HepG2 (cell line): Measurements from ENCODE around the gene TEX26. TPM values are rescaled to one million over a fixed set of nuclear protein-coding genes. Genes with fewer than 3 reads are reported as not detected.

Experiments used
- ATAC-seq: fragments of 200-7000 bp; cut with Tn5 transposase; 3 replicates; pipeline ENCODE4 v1.9.1; 2020; ENCODE audit warnings: mild to moderate bottlenecking, moderate library complexity
- BruUV-seq: library from RNA; stranded (reverse); fragments of 400-500 nt; replicated peaks from 2 replicates; lab custom pipeline; 2021; lab: Mats Ljungman, UMichigan
- CTCF ChIA-PET: fragments of 300-600 bp; formaldehyde crosslinking; extraction: SDS; loops from one replicate; lab custom pipeline; 2021; ENCODE audit warnings: low total read pairs, inconsistent platforms, low intra/inter-chr PET ratio; lab: Yijun Ruan, JAX
- POLR2A ChIA-PET: fragments of 350-600 bp; sonication (Branson Sonifier 250); formaldehyde crosslinking; loops from one replicate; lab custom pipeline; 2020; ENCODE audit warnings: antibody characterized with exemption, inconsistent platforms; lab: Yijun Ruan, JAX
- DNase-seq: peaks from one replicate; pipeline ENCODE4 v3.0.0-alpha.2; 2015; ENCODE audit warnings: low spot score
- FAIRE-seq: peaks from 3 replicates; lab custom pipeline; 2011; peaks lifted over from hg19 to GRCh38; lab: Jason Lieb, UNC
- H2AFZ ChIP-seq: one replicate; pipeline ENCODE4 v1.6.1; 2011; ENCODE audit warnings: low read length, inconsistent platforms
- H3K27ac ChIP-seq: fragments of 300-600 bp; 3 replicates; pipeline ENCODE4 v1.8.0; 2011; ENCODE audit warnings: mixed run types, mild to moderate bottlenecking, mixed read lengths, low read length, inconsistent platforms; ENCODE audit not compliant: insufficient read depth; ENCODE audit errors: extremely low read length
- H3K27me3 ChIP-seq, 2 experiments: fragments of 200-600 bp in 1 of 2; 2 replicates in 1 of 2; 3 replicates in 1 of 2; pipeline versions ENCODE4 v1.6.0 to v1.8.0; 2011; ENCODE audit warnings: low read length in 2 of 2, mild to moderate bottlenecking in 2 of 2, moderate library complexity in 2 of 2, inconsistent platforms in 1 of 2; ENCODE audit not compliant: insufficient read depth in 2 of 2, control insufficient read depth in 1 of 2
- H3K36me3 ChIP-seq, 2 experiments: fragments of 200-600 bp in 1 of 2; replicated peaks in 1 of 2; 2 replicates in 1 of 2; 3 replicates in 1 of 2; pipeline versions ENCODE4 v1.5.1 to v1.8.0; 2011; ENCODE audit warnings: low read length in 2 of 2, inconsistent platforms in 1 of 2; ENCODE audit not compliant: insufficient read depth in 2 of 2, control insufficient read depth in 1 of 2
- H3K4me1 ChIP-seq: 2 replicates; pipeline ENCODE4 v1.5.1; 2012; ENCODE audit warnings: low read length, inconsistent platforms; ENCODE audit not compliant: insufficient read depth
- H3K4me2 ChIP-seq: 2 replicates; pipeline ENCODE4 v1.6.0; 2011; ENCODE audit warnings: low read depth, low read length, inconsistent platforms
- H3K4me3 ChIP-seq, 3 experiments: fragments of 200-600 bp in 1 of 3; sonication (generic), shearing (Covaris generic) in 1 of 3; replicated peaks in 1 of 3; 2 replicates each; pipeline ENCODE4 v1.5.1; 2011 to 2016; ENCODE audit warnings: low read length in 3 of 3, inconsistent platforms in 2 of 3, low read depth in 2 of 3, mild to moderate bottlenecking in 2 of 3, control low read depth in 1 of 3, mixed read lengths in 1 of 3; ENCODE audit not compliant: insufficient read depth in 1 of 3
- H3K79me2 ChIP-seq: one replicate; pipeline ENCODE4 v1.6.1; 2011; ENCODE audit warnings: low read length, inconsistent platforms; ENCODE audit not compliant: insufficient read depth
- H3K9ac ChIP-seq: 2 replicates; pipeline ENCODE4 v1.6.0; 2011; ENCODE audit warnings: mild to moderate bottlenecking, low read depth, low read length, inconsistent platforms; ENCODE audit not compliant: insufficient read depth
- H3K9me3 ChIP-seq: 2 replicates; pipeline ENCODE4 v1.5.1; 2012; ENCODE audit warnings: mild to moderate bottlenecking, low read length
- H4K20me1 ChIP-seq: 2 replicates; pipeline ENCODE4 v1.6.0; 2011; ENCODE audit warnings: inconsistent platforms, mild to moderate bottlenecking, low read length, moderate library complexity; ENCODE audit not compliant: insufficient read depth
- DBP ChIP-seq: sonication (generic); formaldehyde crosslinking; IDR thresholded peaks from 2 replicates; pipeline ENCODE4 v1.4.0; 2020; ENCODE audit warnings: missing genetic modification reagents; ENCODE audit errors: not compliant biosample characterization
- GFI1 ChIP-seq: sonication (generic); formaldehyde crosslinking; IDR thresholded peaks from 2 replicates; pipeline ENCODE4 v1.5.0; 2020; ENCODE audit warnings: missing genetic modification reagents, mild to moderate bottlenecking, borderline replicate concordance
- ISX ChIP-seq: sonication (generic); formaldehyde crosslinking; conservative IDR thresholded peaks from 2 replicates; pipeline ENCODE4 v1.5.0; 2020; ENCODE audit warnings: missing genetic modification reagents
- KDM4B ChIP-seq: sonication (generic); formaldehyde crosslinking; IDR thresholded peaks from 2 replicates; pipeline ENCODE4 v1.4.0; 2020; ENCODE audit warnings: missing genetic modification reagents
- LRRFIP1 ChIP-seq: sonication (generic); formaldehyde crosslinking; conservative IDR thresholded peaks from 2 replicates; pipeline ENCODE4 v1.4.0; 2020; ENCODE audit warnings: missing genetic modification reagents
- MEF2D ChIP-seq: sonication (generic); formaldehyde crosslinking; IDR thresholded peaks from 2 replicates; pipeline ENCODE4 v1.5.1; 2020; ENCODE audit warnings: mild to moderate bottlenecking, missing genetic modification reagents
- MLLT10 ChIP-seq: sonication (generic); formaldehyde crosslinking; IDR thresholded peaks from 2 replicates; pipeline ENCODE4 v1.4.0; 2020; ENCODE audit warnings: missing genetic modification reagents
- MYPOP ChIP-seq: sonication (generic); formaldehyde crosslinking; IDR thresholded peaks from 2 replicates; pipeline ENCODE4 v1.8.1; 2023; ENCODE audit warnings: mild to moderate bottlenecking, moderate library complexity, missing genetic modification reagents
- NFATC3 ChIP-seq: sonication (generic); formaldehyde crosslinking; IDR thresholded peaks from 2 replicates; pipeline ENCODE4 v1.5.1; 2020; ENCODE audit warnings: mild to moderate bottlenecking, missing genetic modification reagents
- RARG ChIP-seq: sonication (generic); formaldehyde crosslinking; IDR thresholded peaks from 2 replicates; pipeline ENCODE4 v1.4.0; 2020; ENCODE audit warnings: low read depth, mild to moderate bottlenecking, missing genetic modification reagents
- ZNF225 ChIP-seq: sonication (generic); formaldehyde crosslinking; IDR thresholded peaks from 2 replicates; pipeline ENCODE4 v1.4.0; 2020; ENCODE audit warnings: mild to moderate bottlenecking, missing genetic modification reagents
- ZNF414 ChIP-seq: sonication (generic); formaldehyde crosslinking; IDR thresholded peaks from 2 replicates; pipeline ENCODE4 v1.5.0; 2020; ENCODE audit warnings: missing genetic modification reagents
- ZNF44 ChIP-seq: sonication (generic); formaldehyde crosslinking; IDR thresholded peaks from 2 replicates; pipeline ENCODE4 v1.5.1; 2020; ENCODE audit warnings: mild to moderate bottlenecking, missing genetic modification reagents
- ZNF644 ChIP-seq: IDR thresholded peaks from 2 replicates; pipeline ENCODE4 v1.6.1; 2016; ENCODE audit warnings: low read depth
- ZNF839 ChIP-seq: sonication (generic); formaldehyde crosslinking; IDR thresholded peaks from 2 replicates; pipeline ENCODE4 v1.4.0; 2020; ENCODE audit warnings: missing genetic modification reagents, mild to moderate bottlenecking, borderline replicate concordance
- WGBS: methylation state at CpG from one replicate; pipeline ENCODE4 v1.1.6; 2017; ENCODE audit warnings: low lambda C conversion rate; 5-methylcytosine and 5-hydroxymethylcytosine counted together
- in situ Hi-C: cut with HindIII; loops from 2 replicates; pipeline ENCODE4 v1.10.0; 2017; ENCODE audit warnings: low pct_unique_long_range_greater_than_20kb; ENCODE audit not compliant: extremely low pct_ligation_motif_present
- intact Hi-C: fragments of 100-400 bp; cut with micrococcal nuclease; formaldehyde crosslinking; loops from one replicate; pipeline ENCODE4 v1.10.0; 2022; ENCODE audit not compliant: unreplicated experiment
- polyA plus RNA-seq, 8 experiments: library from polyadenylated mRNA; depleted of rRNA in 3 of 8; stranded (reverse) in 7 of 8; unstranded in 1 of 8; fragments of >200 nt; fragmentation: Illumina TruSeq in 4 of 8; extraction: Trizol in 4 of 8; gene quantifications; 2 replicates each; pipeline versions ENCODE4 v1.2.1 to v1.2.3, GENCODE V29; 2011 to 2016; ENCODE audit warnings: low read depth in 4 of 8, missing spikeins in 1 of 8, mixed read lengths in 1 of 8; ENCODE audit not compliant: insufficient read depth in 1 of 8
- total RNA-seq, 5 experiments: library from RNA; depleted of rRNA; stranded (reverse); fragments of >200 nt; fragmentation: Illumina TruSeq; extraction: Trizol; gene quantifications; 2 replicates each; pipeline ENCODE4 v1.2.3, GENCODE V29; 2016; ENCODE audit warnings: low read depth in 1 of 5

TEX26 gene
- total and polyA plus RNA-seq, 2 of the 13 experiments (the other 11 are each of a cell fraction or from before 2014, with no cell fraction given): not detected

GRCh38 chr13:30927595-30927994 is 4.9 kb upstream of the TEX26 start (continued):
- no peak for TF ChIP-seq ZNF414 (CRISPR knock-in tag)

DNA sequence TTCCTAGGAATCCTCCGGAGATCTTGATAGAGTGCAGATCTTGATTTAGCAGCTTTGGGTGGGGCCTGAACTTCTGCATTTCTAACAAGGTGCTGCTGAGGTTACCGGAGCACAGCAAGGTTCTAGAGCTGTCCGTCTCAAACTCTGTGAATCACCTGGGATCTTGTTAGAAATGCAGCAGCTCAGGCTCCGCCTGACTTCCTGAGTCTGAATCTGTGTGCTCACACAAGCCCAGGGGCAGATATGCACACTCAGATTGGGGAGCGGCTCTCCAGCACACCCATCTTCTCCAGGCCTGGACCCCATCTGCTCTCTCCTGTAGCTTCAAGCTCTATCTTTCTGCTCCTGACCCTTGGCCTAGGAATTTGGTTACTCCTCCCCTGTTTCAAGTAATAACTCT is 3.5 kb upstream of the TEX26 start:
- peaks cover 0 to 10% of the 10 kb centered on the region in 2 experiments; a peak in 2 of 5 replicates for H3K27me3 ChIP-seq
- H3K36me3 ChIP-seq: no peaks in the 10 kb centered on the region
- in situ Hi-C loops (no loop called here), intact Hi-C loops (no loop called here)
- BruUV-seq: no TSS peak
- H3K4me1 ChIP-seq: no peaks in the 10 kb centered on the region
- 40% methylated on average over 2 of the region's 5 CpGs for WGBS
- no peaks in the 10 kb centered on the region for H3K79me2 ChIP-seq
- FAIRE-seq: no peak
- no peak for DNase-seq
- H3K9ac ChIP-seq: no peak overlapping the region
- ATAC-seq: no peak
- ChIA-PET POLR2A (no interaction called here), CTCF (no interaction called here)
- no peak overlapping the region for H2AFZ ChIP-seq
- no peak overlapping the region for H3K4me2 ChIP-seq
- H3K4me3 ChIP-seq: no peak overlapping the region
- TF ChIP-seq ISX (no peak), DBP (CRISPR knock-in tag) (no peak), RARG (CRISPR knock-in tag) (no peak), LRRFIP1 (CRISPR knock-in tag) (no peak), MYPOP (CRISPR knock-in tag) (no peak), ZNF644 (CRISPR knock-in tag) (no peak), MEF2D (no peak), GFI1 (no peak), ZNF44 (no peak), KDM4B (no peak), NFATC3 (no peak), MLLT10 (CRISPR knock-in tag) (no peak), ZNF839 (CRISPR knock-in tag) (no peak), ZNF225 (no peak)
- H4K20me1 ChIP-seq: no peaks in the 10 kb centered on the region; the same call in 1 of the 2 replicates
- no peaks in the 10 kb centered on the region for H3K9me3 ChIP-seq
- no peak overlapping the region for H3K27ac ChIP-seq
